Body of pancreas (tissue), 4 donors: Measurements from ENCODE around the gene CHST1. TPM values are rescaled to one million over a fixed set of nuclear protein-coding genes. Genes with fewer than 3 reads are reported as not detected.

ENCODE experiments used
- ATAC-seq: fragments of 150-250 bp; one replicate; pipeline ENCODE4 v1.9.1; 2016
- DNase-seq, 4 donors: peaks; one replicate each; pipeline ENCODE4 v3.0.0-alpha.2; 2019
- H3K27ac ChIP-seq, 4 donors: fragments of 200-600 bp; sonication (generic); 1 replicate in 3 of 4; 2 replicates in 1 of 4; pipeline versions ENCODE4 v1.5.1 to v1.6.1; 2016 to 2019; ENCODE audit warnings: mild to moderate bottlenecking in 1 of 4, mixed read lengths in 1 of 4, moderate library complexity in 1 of 4
- H3K27me3 ChIP-seq, 2 donors: fragments of 200-600 bp; sonication (generic); one replicate each; pipeline ENCODE4 v1.6.0; 2016; ENCODE audit warnings: mild to moderate bottlenecking in 1 of 2
- H3K36me3 ChIP-seq, 2 donors: fragments of 200-600 bp; sonication (generic); replicated peaks in 1 of 2; 2 replicates each; pipeline ENCODE4 v1.5.1; 2016; ENCODE audit warnings: low read depth in 2 of 2; ENCODE audit not compliant: insufficient read depth in 1 of 2
- H3K4me1 ChIP-seq: fragments of 200-600 bp; sonication (generic); one replicate; pipeline ENCODE4 v1.6.0; 2016
- H3K4me3 ChIP-seq, 2 donors: fragments of 200-600 bp; sonication (generic); 1 replicate in 1 of 2; 2 replicates in 1 of 2; pipeline ENCODE4 v1.5.1; 2016 to 2019
- H3K9me3 ChIP-seq, 3 donors: fragments of 200-600 bp; sonication (generic); 1 replicate in 2 of 3; 2 replicates in 1 of 3; pipeline ENCODE4 v1.5.1; 2016
- POLR2A ChIP-seq, 3 donors: fragments of 450-650 bp; IDR thresholded peaks; one replicate each; pipeline ENCODE4 v1.6.1; 2016; ENCODE audit warnings: antibody characterized with exemption in 3 of 3, mild to moderate bottlenecking in 2 of 3
- WGBS, 2 donors: methylation state at CpG; one replicate each; pipeline ENCODE4 v1.1.5; 2017; 5-methylcytosine and 5-hydroxymethylcytosine counted together
- intact Hi-C: fragments of 100-400 bp; cut with DNase I; formaldehyde crosslinking; loops from one replicate; pipeline ENCODE4 v1.15.1; 2023
- total RNA-seq, 2 donors: library from RNA; depleted of rRNA; stranded (reverse); fragments of >200 nt; gene quantifications; one replicate each; pipeline ENCODE4 v1.1.0, GENCODE V29; 2016
- TF ChIP-seq, protein P1 (sequence below), 7 experiments: fragments of 450-650 bp in 4 of 7; fragments of 200-600 bp in 3 of 7; sonication (generic) in 3 of 7; IDR thresholded peaks; one replicate each; pipeline ENCODE4 v1.5.1; 2016 to 2019; ENCODE audit warnings: antibody characterized with exemption in 7 of 7

Gene CHST1
- total RNA-seq, 2 donors from 2014 or later: 1.3 to 2.0 TPM

DNA sequence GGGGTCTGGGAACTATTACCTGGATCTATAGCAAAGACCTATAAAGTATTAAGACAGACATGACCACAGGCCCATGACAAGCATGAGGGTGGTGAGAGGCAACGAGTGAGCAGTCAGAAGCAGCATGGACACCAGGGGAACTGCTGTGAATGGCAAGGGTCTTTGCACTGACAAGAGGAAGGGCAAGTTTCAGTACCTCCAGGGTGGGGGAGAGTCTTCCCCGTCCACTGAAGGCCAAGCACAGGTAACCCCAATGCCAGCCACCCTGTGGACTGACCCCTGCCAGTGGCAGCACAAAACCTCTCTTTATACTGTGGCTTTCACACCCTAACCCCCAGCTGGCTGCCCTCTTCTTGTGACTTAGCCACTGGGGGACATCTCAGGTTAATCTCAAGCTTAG is 55.5 kb downstream of the CHST1 start:
- ATAC-seq (no peak), DNase-seq (no peak)
- Histone ChIP-seq H3K27ac (no peak overlapping the region), H3K4me3 (no peak overlapping the region), H3K27me3 (no peaks in the 10 kb centered on the region), H3K9me3 (no peaks in the 10 kb centered on the region), H3K4me1 (no peaks in the 10 kb centered on the region), H3K36me3 (no peaks in the 10 kb centered on the region)
- 0 to 25% methylated on average over 1 to 2 of the region's 2 CpGs for WGBS, 2 donors
- intact Hi-C loops: no loop called here
- TF ChIP-seq, protein P1, sequence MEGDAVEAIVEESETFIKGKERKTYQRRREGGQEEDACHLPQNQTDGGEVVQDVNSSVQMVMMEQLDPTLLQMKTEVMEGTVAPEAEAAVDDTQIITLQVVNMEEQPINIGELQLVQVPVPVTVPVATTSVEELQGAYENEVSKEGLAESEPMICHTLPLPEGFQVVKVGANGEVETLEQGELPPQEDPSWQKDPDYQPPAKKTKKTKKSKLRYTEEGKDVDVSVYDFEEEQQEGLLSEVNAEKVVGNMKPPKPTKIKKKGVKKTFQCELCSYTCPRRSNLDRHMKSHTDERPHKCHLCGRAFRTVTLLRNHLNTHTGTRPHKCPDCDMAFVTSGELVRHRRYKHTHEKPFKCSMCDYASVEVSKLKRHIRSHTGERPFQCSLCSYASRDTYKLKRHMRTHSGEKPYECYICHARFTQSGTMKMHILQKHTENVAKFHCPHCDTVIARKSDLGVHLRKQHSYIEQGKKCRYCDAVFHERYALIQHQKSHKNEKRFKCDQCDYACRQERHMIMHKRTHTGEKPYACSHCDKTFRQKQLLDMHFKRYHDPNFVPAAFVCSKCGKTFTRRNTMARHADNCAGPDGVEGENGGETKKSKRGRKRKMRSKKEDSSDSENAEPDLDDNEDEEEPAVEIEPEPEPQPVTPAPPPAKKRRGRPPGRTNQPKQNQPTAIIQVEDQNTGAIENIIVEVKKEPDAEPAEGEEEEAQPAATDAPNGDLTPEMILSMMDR (IDR thresholded peaks at IDR 0.05): no peak
- TF ChIP-seq POLR2A (IDR thresholded peaks at IDR 0.05): no peak

DNA sequence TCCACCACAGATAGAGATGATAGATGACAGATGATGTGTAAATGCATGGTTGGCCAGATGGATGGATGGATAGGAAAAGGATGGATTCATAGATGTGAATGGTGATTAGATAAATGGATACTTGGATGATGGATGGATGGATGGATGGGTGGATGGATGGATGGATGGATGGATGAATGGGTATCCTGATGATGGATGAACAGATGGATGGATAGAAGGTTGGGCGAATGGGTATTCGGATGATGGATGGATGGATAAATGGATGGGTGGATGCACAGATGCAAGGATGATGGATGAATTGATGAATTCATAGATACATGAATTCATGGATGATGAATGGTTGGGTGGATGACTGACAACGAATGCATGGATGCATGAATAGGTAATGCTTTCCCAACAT is 56.1 kb downstream of the CHST1 start:
- DNase-seq: no peak
- Histone ChIP-seq H3K4me1 (no peaks in the 10 kb centered on the region), H3K27ac (no peak overlapping the region), H3K36me3 (no peaks in the 10 kb centered on the region), H3K4me3 (no peak overlapping the region), H3K27me3 (no peaks in the 10 kb centered on the region), H3K9me3 (no peaks in the 10 kb centered on the region)
- intact Hi-C loops: no loop called here
- no peak for ATAC-seq
- TF ChIP-seq, protein P1 (IDR thresholded peaks at IDR 0.05): no peak
- no peak for TF ChIP-seq POLR2A (IDR thresholded peaks at IDR 0.05)
- 64 to 67% methylated on average over 3 of the region's 3 CpGs for WGBS, 2 donors

DNA sequence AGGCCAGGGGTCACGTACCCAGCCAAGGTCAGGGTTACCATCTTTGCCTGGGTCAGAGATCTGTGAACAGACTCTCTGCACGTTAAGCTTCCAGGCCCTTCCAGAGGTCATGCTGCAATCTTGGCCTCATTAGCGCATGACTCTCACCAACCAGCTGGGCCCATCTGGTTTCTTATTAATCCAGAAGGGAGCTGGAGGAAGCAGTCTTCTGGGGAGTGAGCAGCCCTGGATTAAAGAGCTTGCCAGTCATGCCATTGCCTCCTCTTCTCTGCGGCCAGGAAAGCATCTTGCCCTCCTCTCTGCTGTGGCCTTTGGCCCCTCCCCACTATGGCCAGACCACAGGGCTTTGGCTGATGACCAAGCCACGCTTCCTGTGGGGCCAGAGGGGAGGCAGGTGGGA is 57.4 kb downstream of the CHST1 start:
- Histone ChIP-seq H3K27ac (no peak overlapping the region), H3K27me3 (no peaks in the 10 kb centered on the region), H3K4me1 (no peaks in the 10 kb centered on the region), H3K36me3 (no peaks in the 10 kb centered on the region), H3K9me3 (no peaks in the 10 kb centered on the region), H3K4me3 (no peak overlapping the region)
- intact Hi-C loops: no loop called here
- no peak for TF ChIP-seq POLR2A (IDR thresholded peaks at IDR 0.05)
- TF ChIP-seq, protein P1 (IDR thresholded peaks at IDR 0.05): no peak
- ATAC-seq: no peak
- DNase-seq: no peak
- 48 to 68% methylated on average over 5 of the region's 5 CpGs for whole genome bisulfite sequencing, 2 donors

DNA sequence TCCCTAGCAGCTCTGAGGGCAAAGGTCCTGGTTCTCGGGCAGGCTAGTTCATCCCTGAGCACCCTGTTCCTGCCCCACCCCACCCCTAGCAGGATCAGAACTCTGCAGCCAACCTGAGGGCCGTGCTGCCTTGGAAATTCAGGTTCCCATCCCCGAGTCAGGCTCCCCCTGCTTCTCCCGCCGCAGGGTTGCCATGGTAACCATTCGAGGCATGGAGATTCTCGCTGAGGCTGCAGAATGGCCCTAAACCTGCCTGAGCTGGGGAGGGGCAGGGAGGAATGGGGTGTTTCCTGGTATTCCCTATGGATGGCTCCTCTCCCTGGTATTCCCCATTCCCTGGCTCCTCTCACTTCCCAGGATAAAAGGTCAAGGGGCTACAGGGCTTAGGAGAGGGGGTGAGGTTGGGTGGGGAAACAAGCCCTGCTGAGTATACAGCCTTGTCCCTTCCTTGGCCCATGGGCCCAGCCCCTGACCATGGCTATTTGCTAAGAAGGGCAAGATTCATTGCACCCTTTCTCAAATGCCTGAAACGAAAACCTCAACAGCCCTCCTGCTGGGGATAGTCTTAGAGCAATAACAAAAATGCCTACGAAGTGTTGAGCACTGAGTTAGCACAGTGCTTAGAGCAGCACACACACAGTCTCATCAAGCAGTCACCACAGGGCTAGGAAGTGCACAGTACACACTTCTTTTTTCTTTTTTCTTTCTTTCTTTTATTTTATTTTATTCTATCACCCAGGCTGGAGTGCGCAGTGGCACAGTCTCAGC is 58.7 kb downstream of the CHST1 start:
- intact Hi-C loops: no loop called here
- 18 to 23% methylated on average over 6 to 10 of the region's 10 CpGs for WGBS, 2 donors
- no peak overlapping the region for H3K27ac ChIP-seq
- TF ChIP-seq, protein P1 (IDR thresholded peaks at IDR 0.05): no peak
- no peak for TF ChIP-seq POLR2A (IDR thresholded peaks at IDR 0.05)
- ATAC-seq (no peak), DNase-seq (no peak)
- H3K27me3 ChIP-seq: no peaks in the 10 kb centered on the region
- H3K4me1 ChIP-seq: no peaks in the 10 kb centered on the region
- no peaks in the 10 kb centered on the region for H3K9me3 ChIP-seq
- H3K4me3 ChIP-seq: no peak overlapping the region
- no peaks in the 10 kb centered on the region for H3K36me3 ChIP-seq

DNA sequence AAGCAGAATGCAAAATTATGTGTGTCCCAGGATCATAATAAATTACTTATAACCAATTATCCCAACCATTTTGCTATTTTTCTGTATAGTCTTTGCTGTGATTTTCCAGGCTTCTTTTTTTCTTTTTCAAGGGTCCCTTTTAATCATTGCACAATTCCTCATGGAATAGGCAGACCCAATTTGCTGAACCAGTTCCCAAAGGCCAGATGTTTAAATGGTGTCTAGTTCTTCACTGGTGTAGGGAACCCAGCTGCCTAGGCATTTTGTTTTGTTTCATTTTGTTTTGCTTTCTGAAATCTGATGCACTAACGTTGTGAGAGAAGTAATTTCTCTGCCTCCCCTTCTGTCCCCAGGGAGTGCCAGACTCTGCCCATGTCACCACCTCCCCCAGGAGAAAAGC is 60.4 kb downstream of the CHST1 start:
- Histone ChIP-seq H3K27me3 (no peaks in the 10 kb centered on the region), H3K9me3 (no peaks in the 10 kb centered on the region), H3K27ac (no peak overlapping the region), H3K4me3 (no peak overlapping the region), H3K4me1 (no peaks in the 10 kb centered on the region), H3K36me3 (no peaks in the 10 kb centered on the region)
- no peak for DNase-seq
- no peak for ATAC-seq
- WGBS, 2 donors: 22 to 39% methylated on average over 1 of the region's 1 CpG
- TF ChIP-seq POLR2A (IDR thresholded peaks at IDR 0.05): no peak
- TF ChIP-seq, protein P1 (IDR thresholded peaks at IDR 0.05): no peak
- intact Hi-C loops: no loop called here
